DND-41 (cell line): ENCODE measurements around the gene P2RY11.
A peak's percentile ranks its signal among the peaks of the same experiment; 100 is the strongest.

ENCODE experiments used
- ATAC-seq: fragments of 200-7000 bp; cut with Tn5 transposase; 3 replicates; pipeline ENCODE4 v1.9.1; 2021; ENCODE audit warnings: low read depth; ENCODE audit not compliant: insufficient read depth
- DNase-seq: peaks from one replicate; pipeline ENCODE4 v3.0.0-alpha.2; 2020
- H2AFZ ChIP-seq: 2 replicates; pipeline ENCODE4 v1.6.0; 2012; ENCODE audit warnings: low read depth, low read length
- H3K27ac ChIP-seq: 2 replicates; pipeline ENCODE4 v1.5.1; 2012; ENCODE audit warnings: low read length, inconsistent platforms
- H3K27me3 ChIP-seq: fragments of 200-600 bp; sonication (generic); 2 replicates; pipeline ENCODE4 v1.6.0; 2012; ENCODE audit warnings: low read length, mild to moderate bottlenecking, inconsistent platforms; ENCODE audit not compliant: insufficient read depth, poor library complexity
- H3K36me3 ChIP-seq: 2 replicates; pipeline ENCODE4 v1.5.1; 2012; ENCODE audit warnings: low read length, inconsistent platforms; ENCODE audit not compliant: insufficient read depth
- H3K4me1 ChIP-seq: 2 replicates; pipeline ENCODE4 v1.5.1; 2012; ENCODE audit warnings: mild to moderate bottlenecking, low read length; ENCODE audit not compliant: insufficient read depth
- H3K4me2 ChIP-seq: 2 replicates; pipeline ENCODE4 v1.6.0; 2012; ENCODE audit warnings: mild to moderate bottlenecking, moderate library complexity, low read length, inconsistent platforms; ENCODE audit not compliant: insufficient read depth
- H3K4me3 ChIP-seq, 2 experiments: fragments of 200-600 bp in 1 of 2; shearing (Covaris generic) in 1 of 2; 2 replicates each; pipeline ENCODE4 v1.5.1; 2012 to 2016; ENCODE audit warnings: inconsistent platforms in 2 of 2, low read length in 2 of 2, mild to moderate bottlenecking in 2 of 2, low read depth in 1 of 2, moderate library complexity in 1 of 2
- H3K79me2 ChIP-seq: 2 replicates; pipeline ENCODE4 v1.6.0; 2012; ENCODE audit warnings: low read length, inconsistent platforms; ENCODE audit not compliant: insufficient read depth
- H3K9ac ChIP-seq: 2 replicates; pipeline ENCODE4 v1.6.0; 2012; ENCODE audit warnings: low read depth, mild to moderate bottlenecking, inconsistent platforms, low read length, moderate library complexity
- H3K9me3 ChIP-seq: 2 replicates; pipeline ENCODE4 v1.5.1; 2012; ENCODE audit warnings: low read length, moderate library complexity, mild to moderate bottlenecking, inconsistent platforms; ENCODE audit not compliant: insufficient read depth, severe bottlenecking
- H4K20me1 ChIP-seq: 2 replicates; pipeline ENCODE4 v1.6.0; 2012; ENCODE audit warnings: low read length; ENCODE audit not compliant: insufficient read depth
- CTCF ChIP-seq: IDR thresholded peaks from 2 replicates; pipeline ENCODE4 v1.5.1; 2012; ENCODE audit warnings: borderline replicate concordance, low read length, moderate library complexity, mild to moderate bottlenecking; ENCODE audit not compliant: poor library complexity, severe bottlenecking; ENCODE audit errors: extremely low read depth
- EZH2 ChIP-seq: IDR thresholded peaks from 3 replicates; pipeline ENCODE4 v1.6.1; 2012; ENCODE audit warnings: borderline replicate concordance, low read depth, mild to moderate bottlenecking, moderate library complexity, low read length, inconsistent platforms; ENCODE audit not compliant: severe bottlenecking

The P2RY11 gene

GRCh38 chr19:10104130-10104513, 7.4 kb upstream of the P2RY11 start:
- H3K4me3 ChIP-seq, result no peak overlapping the region
- ATAC-seq (no peak), DNase-seq (no peak)
- H4K20me1 ChIP-seq, result peaks cover 16% of the 10 kb centered on the region
- H3K4me1 ChIP-seq, result peaks cover 24% of the 10 kb centered on the region
- peaks cover 29% of the 10 kb centered on the region for H3K79me2 ChIP-seq
- no peaks in the 10 kb centered on the region for H3K9me3 ChIP-seq
- H3K9ac ChIP-seq, result no peak overlapping the region
- H3K4me2 ChIP-seq, result no peak overlapping the region
- H3K27ac ChIP-seq, result no peak overlapping the region
- no peak for TF ChIP-seq CTCF
- no peak for TF ChIP-seq EZH2
- H2AFZ ChIP-seq, result no peak overlapping the region
- peaks cover 25% of the 10 kb centered on the region for H3K36me3 ChIP-seq
- H3K27me3 ChIP-seq, result no peaks in the 10 kb centered on the region

- Histone ChIP-seq H3K4me3 (no peak overlapping the region), H4K20me1 (peaks cover 24% of the 10 kb centered on the region), H3K9me3 (no peaks in the 10 kb centered on the region), H3K9ac (no peak overlapping the region), H3K79me2 (peaks cover 36% of the 10 kb centered on the region), H3K4me1 (peaks cover 24% of the 10 kb centered on the region), H3K27me3 (no peaks in the 10 kb centered on the region), H3K4me2 (no peak overlapping the region), H2AFZ (no peak overlapping the region; the same call in 1 of the 2 replicates), H3K36me3 (peaks cover 33% of the 10 kb centered on the region), H3K27ac (no peak overlapping the region)
- TF ChIP-seq CTCF, result no peak
- TF ChIP-seq EZH2, result no peak
- DNase-seq, result peak; percentile 25
- no peak for ATAC-seq
These were observed 6.6 kb upstream of the P2RY11 start for GRCh38 chr19:10104665-10105508.

GRCh38 chr19:10105509-10106099, 5.9 kb upstream of the P2RY11 start:
- Histone ChIP-seq H3K4me2 (peak overlapping the region; percentile 57), H2AFZ (peak overlapping the region; percentile 28; the same call in 1 of the 2 replicates), H3K4me3 (peak overlapping the region in 1 of 2 experiments; percentile 92; a peak in 3 of 4 replicates)

More at GRCh38 chr19:10105509-10106099, 5.9 kb upstream of the P2RY11 start:
- H3K36me3 ChIP-seq, result peaks cover 40% of the 10 kb centered on the region
- peaks cover 24% of the 10 kb centered on the region for H3K4me1 ChIP-seq
- ATAC-seq (no peak), DNase-seq (no peak)
- peaks cover 37% of the 10 kb centered on the region for H3K79me2 ChIP-seq
- H3K27ac ChIP-seq, result peak overlapping the region; percentile 35; the same call in 1 of the 2 replicates
- peak overlapping the region; percentile 86; the same call in 1 of the 2 replicates for H3K9ac ChIP-seq
- H3K27me3 ChIP-seq, result no peaks in the 10 kb centered on the region
- H3K9me3 ChIP-seq, result no peaks in the 10 kb centered on the region
- peaks cover 31% of the 10 kb centered on the region for H4K20me1 ChIP-seq
- TF ChIP-seq EZH2, result no peak
- no peak for TF ChIP-seq CTCF
